OCI-LY7 (cell line): ENCODE results near the gene CENPK.

Experiments
- CTCF ChIP-seq: fragments of 200-600 bp; sonication (generic); conservative IDR thresholded peaks from 2 replicates; pipeline ENCODE4 v1.5.1; 2014; ENCODE audit warnings: mild to moderate bottlenecking, antibody characterized with exemption, low read length, moderate library complexity, mixed read lengths
- EZH2phosphoT487 ChIP-seq: fragments of 200-600 bp; sonication (generic); IDR thresholded peaks from 2 replicates; pipeline ENCODE4 v1.6.1; 2018; ENCODE audit warnings: low read depth, borderline replicate concordance, mild to moderate bottlenecking, mixed run types, antibody characterized with exemption, low read length, moderate library complexity, mixed read lengths

GRCh38 chr5:65525726-65526125, 37.2 kb downstream of the CENPK start:
- no peak for TF ChIP-seq CTCF
- TF ChIP-seq EZH2phosphoT487, result no peak
